Thoracic aorta (tissue), 2 donors: ENCODE results near the gene C1QL4. TPM values are rescaled to one million over a fixed set of nuclear protein-coding genes. Genes with fewer than 3 reads are reported as not detected.
A peak's percentile ranks its signal among the peaks of the same experiment; 100 is the strongest.

Experiments used
- ATAC-seq: fragments of 150-250 bp; one replicate; pipeline ENCODE4 v1.8.0; 2017; ENCODE audit warnings: low read depth; ENCODE audit not compliant: insufficient number of reproducible peaks, low FRiP score
- DNase-seq: peaks from one replicate; pipeline ENCODE4 v3.0.0-alpha.2; 2020; ENCODE audit warnings: low spot score
- H3K27ac ChIP-seq, 2 donors: fragments of 200-600 bp; sonication (generic); 1 replicate in 1 of 2; 2 replicates in 1 of 2; pipeline ENCODE4 v1.5.1; 2016; ENCODE audit warnings: mild to moderate bottlenecking in 2 of 2, moderate library complexity in 2 of 2
- H3K27me3 ChIP-seq: fragments of 200-600 bp; sonication (generic); replicated peaks from 2 replicates; pipeline ENCODE4 v1.6.0; 2016; ENCODE audit warnings: mild to moderate bottlenecking; ENCODE audit not compliant: insufficient read depth
- H3K36me3 ChIP-seq: fragments of 200-600 bp; sonication (generic); one replicate; pipeline ENCODE4 v1.5.1; 2016
- H3K4me1 ChIP-seq, 2 donors: fragments of 200-600 bp; sonication (generic); 1 replicate in 1 of 2; 2 replicates in 1 of 2; pipeline versions ENCODE4 v1.5.1 to v1.6.0; 2016; ENCODE audit warnings: low read depth in 2 of 2, mild to moderate bottlenecking in 1 of 2; ENCODE audit not compliant: control insufficient read depth in 1 of 2
- H3K4me3 ChIP-seq: fragments of 200-600 bp; sonication (generic); 2 replicates; pipeline ENCODE4 v1.5.1; 2016; ENCODE audit warnings: mild to moderate bottlenecking
- H3K9me3 ChIP-seq: fragments of 200-600 bp; sonication (generic); 2 replicates; pipeline ENCODE4 v1.5.1; 2016
- CTCF ChIP-seq: fragments of 200-600 bp; sonication (generic); IDR thresholded peaks from one replicate; pipeline ENCODE4 v1.5.1; 2019; ENCODE audit warnings: antibody characterized with exemption
- total RNA-seq, 2 donors: library from RNA; depleted of rRNA; stranded (reverse); fragments of >200 nt; gene quantifications; one replicate each; pipeline versions ENCODE4 v1.1.0 to v1.2.3, GENCODE V29; 2016

Gene C1QL4
- total RNA-seq, 2 donors from 2014 or later = not detected

GRCh38 chr12:49358483-49359141 is 21.6 kb upstream of the C1QL4 start:
- Histone ChIP-seq H3K4me1 (peaks cover 0 to 11% of the 10 kb centered on the region in 2 donors), H3K4me3 (no peak overlapping the region)
- DNase-seq = no peak

GRCh38 chr12:49357103-49357678 is 20.2 kb upstream of the C1QL4 start:
- H3K27ac ChIP-seq = no peak overlapping the region
- ATAC-seq (no peak), DNase-seq (no peak)
- peaks cover 0 to 11% of the 10 kb centered on the region in 2 donors for H3K4me1 ChIP-seq
- no peaks in the 10 kb centered on the region for H3K36me3 ChIP-seq
- H3K4me3 ChIP-seq = no peak overlapping the region
- H3K27me3 ChIP-seq = no peaks in the 10 kb centered on the region
- peak; percentile 51 for TF ChIP-seq CTCF
- no peaks in the 10 kb centered on the region for H3K9me3 ChIP-seq

More at GRCh38 chr12:49358483-49359141, 21.6 kb upstream of the C1QL4 start:
- peak; percentile 64 for TF ChIP-seq CTCF
- Histone ChIP-seq H3K36me3 (no peaks in the 10 kb centered on the region), H3K27ac (no peak overlapping the region), H3K9me3 (no peaks in the 10 kb centered on the region), H3K27me3 (no peaks in the 10 kb centered on the region)
- peak; percentile 59 for ATAC-seq

- H3K9me3 ChIP-seq = no peaks in the 10 kb centered on the region
- DNase-seq = no peak
- no peak for TF ChIP-seq CTCF
- no peak overlapping the region for H3K4me3 ChIP-seq
- no peak for ATAC-seq
- H3K4me1 ChIP-seq = peaks cover 0 to 11% of the 10 kb centered on the region in 2 donors
- no peaks in the 10 kb centered on the region for H3K36me3 ChIP-seq
- no peak overlapping the region for H3K27ac ChIP-seq
- H3K27me3 ChIP-seq = no peaks in the 10 kb centered on the region
Measured at GRCh38 chr12:49355913-49356312, 18.9 kb upstream of the C1QL4 start.

GRCh38 chr12:49352351-49352750 is 15.4 kb upstream of the C1QL4 start:
- no peak for DNase-seq
- H3K27me3 ChIP-seq = peaks cover under 1% of the 10 kb centered on the region
- H3K4me1 ChIP-seq = peaks cover 4 to 10% of the 10 kb centered on the region in 2 donors
- H3K9me3 ChIP-seq = no peaks in the 10 kb centered on the region
- TF ChIP-seq CTCF = no peak
- H3K36me3 ChIP-seq = no peaks in the 10 kb centered on the region
- no peak overlapping the region for H3K4me3 ChIP-seq
- ATAC-seq = no peak
- H3K27ac ChIP-seq = no peak overlapping the region

GRCh38 chr12:49349266-49349665 is 12.3 kb upstream of the C1QL4 start:
- Histone ChIP-seq H3K27me3 (peaks cover 18% of the 10 kb centered on the region), H3K4me3 (no peak overlapping the region), H3K4me1 (peaks cover 26 to 35% of the 10 kb centered on the region in 2 donors), H3K9me3 (no peaks in the 10 kb centered on the region), H3K27ac (no peak overlapping the region), H3K36me3 (no peaks in the 10 kb centered on the region)
- DNase-seq (no peak), ATAC-seq (no peak)
- no peak for TF ChIP-seq CTCF
